HepG2 (cell line): ENCODE results near the gene CCND2. TPM values are rescaled to one million over a fixed set of nuclear protein-coding genes. Genes with fewer than 3 reads are reported as not detected.

Experiments used
- ATF4 ChIP-seq, 2 experiments: fragments of 450-650 bp in 1 of 2; sonication (generic) in 1 of 2; formaldehyde crosslinking; IDR thresholded peaks; 2 replicates each; pipeline versions ENCODE4 v1.5.0 to v1.8.0; 2020 to 2022; ENCODE audit warnings: mild to moderate bottlenecking in 1 of 2, missing genetic modification reagents in 1 of 2
- FOXO1 ChIP-seq: sonication (generic); formaldehyde crosslinking; IDR thresholded peaks from 2 replicates; pipeline ENCODE4 v1.4.0; 2020; ENCODE audit warnings: missing genetic modification reagents
- HDAC2 ChIP-seq: sonication (generic); formaldehyde crosslinking; IDR thresholded peaks from 2 replicates; pipeline ENCODE4 v1.4.0; 2020; ENCODE audit warnings: missing genetic modification reagents
- ISL2 ChIP-seq: sonication (generic); formaldehyde crosslinking; IDR thresholded peaks from 2 replicates; pipeline ENCODE4 v1.5.0; 2020; ENCODE audit warnings: missing genetic modification reagents
- KLF15 ChIP-seq: sonication (generic); formaldehyde crosslinking; IDR thresholded peaks from 2 replicates; pipeline ENCODE4 v1.8.1; 2023; ENCODE audit warnings: borderline replicate concordance, mild to moderate bottlenecking, inconsistent platforms, missing genetic modification reagents, mixed read lengths
- MED1 ChIP-seq: sonication (generic); formaldehyde crosslinking; IDR thresholded peaks from 2 replicates; pipeline ENCODE4 v1.4.0; 2020; ENCODE audit warnings: missing genetic modification reagents
- NFIC ChIP-seq: IDR thresholded peaks from 2 replicates; pipeline ENCODE4 v1.6.1; 2012; ENCODE audit warnings: mild to moderate bottlenecking, low read length, inconsistent platforms
- PRDM15 ChIP-seq: sonication (generic); formaldehyde crosslinking; IDR thresholded peaks from 2 replicates; pipeline ENCODE4 v1.4.0; 2020; ENCODE audit warnings: missing genetic modification reagents
- RNF219 ChIP-seq: sonication (generic); formaldehyde crosslinking; IDR thresholded peaks from 2 replicates; pipeline ENCODE4 v1.5.0; 2020; ENCODE audit warnings: mild to moderate bottlenecking, missing genetic modification reagents
- SP140L ChIP-seq: sonication (generic); formaldehyde crosslinking; IDR thresholded peaks from 2 replicates; pipeline ENCODE4 v1.4.0; 2020; ENCODE audit warnings: missing genetic modification reagents, borderline replicate concordance
- SRY ChIP-seq: sonication (generic); formaldehyde crosslinking; IDR thresholded peaks from 2 replicates; pipeline ENCODE4 v1.8.0; 2022; ENCODE audit warnings: mild to moderate bottlenecking, missing genetic modification reagents
- TCF12 ChIP-seq, 2 experiments: fragments of 450-650 bp in 1 of 2; sonication (generic) in 1 of 2; formaldehyde crosslinking in 1 of 2; IDR thresholded peaks; 2 replicates each; pipeline versions ENCODE4 v1.6.1 to v1.8.0; 2017 to 2022; ENCODE audit warnings: antibody characterized with exemption in 1 of 2, mild to moderate bottlenecking in 1 of 2, missing genetic modification reagents in 1 of 2, moderate library complexity in 1 of 2
- TEAD3 ChIP-seq: optimal IDR thresholded peaks from 2 replicates; pipeline ENCODE3; 2016; ENCODE audit warnings: borderline replicate concordance
- TOPORS ChIP-seq: sonication (generic); formaldehyde crosslinking; IDR thresholded peaks from 2 replicates; pipeline ENCODE4 v1.8.0; 2023; ENCODE audit warnings: mild to moderate bottlenecking, missing genetic modification reagents
- YEATS4 ChIP-seq: sonication (generic); formaldehyde crosslinking; IDR thresholded peaks from 2 replicates; pipeline ENCODE4 v1.4.0; 2020; ENCODE audit warnings: missing genetic modification reagents, borderline replicate concordance
- ZNF33B ChIP-seq: sonication (generic); formaldehyde crosslinking; IDR thresholded peaks from 2 replicates; pipeline ENCODE4 v1.5.1; 2020; ENCODE audit warnings: mild to moderate bottlenecking, missing genetic modification reagents
- ZNF543 ChIP-seq: sonication (generic); formaldehyde crosslinking; IDR thresholded peaks from 2 replicates; pipeline ENCODE4 v1.4.0; 2020; ENCODE audit warnings: mild to moderate bottlenecking, missing genetic modification reagents
- ZSCAN21 ChIP-seq: sonication (generic); formaldehyde crosslinking; IDR thresholded peaks from 2 replicates; pipeline ENCODE4 v1.8.0; 2022; ENCODE audit warnings: mild to moderate bottlenecking, missing genetic modification reagents, moderate library complexity, borderline replicate concordance
- ZSCAN30 ChIP-seq: sonication (generic); formaldehyde crosslinking; IDR thresholded peaks from 2 replicates; pipeline ENCODE4 v1.5.0; 2020; ENCODE audit warnings: mild to moderate bottlenecking, missing genetic modification reagents
- polyA plus RNA-seq, 8 experiments: library from polyadenylated mRNA; depleted of rRNA in 3 of 8; stranded (reverse) in 7 of 8; unstranded in 1 of 8; fragments of >200 nt; fragmentation: Illumina TruSeq in 4 of 8; extraction: Trizol in 4 of 8; gene quantifications; 2 replicates each; pipeline versions ENCODE4 v1.2.1 to v1.2.3, GENCODE V29; 2011 to 2016; ENCODE audit warnings: low read depth in 4 of 8, missing spikeins in 1 of 8, mixed read lengths in 1 of 8; ENCODE audit not compliant: insufficient read depth in 1 of 8
- total RNA-seq, 5 experiments: library from RNA; depleted of rRNA; stranded (reverse); fragments of >200 nt; fragmentation: Illumina TruSeq; extraction: Trizol; gene quantifications; 2 replicates each; pipeline ENCODE4 v1.2.3, GENCODE V29; 2016; ENCODE audit warnings: low read depth in 1 of 5

Gene CCND2
- total and polyA plus RNA-seq, 2 of the 13 experiments (the other 11 are each of a cell fraction or from before 2014, with no cell fraction given) = 0.61 to 1.4 TPM

GRCh38 chr12:4320853-4321701, 47.5 kb downstream of the CCND2 start, which contains the start of gene TIGAR (continued):
- TF ChIP-seq SP140L (CRISPR knock-in tag) (no peak), KLF15 (0 out of 2 replicates have a peak, but pooled peaks have one; percentile 69), MED1 (CRISPR knock-in tag) (peak; percentile 45), ATF4 (CRISPR knock-in tag; IDR thresholded peaks at IDR 0.05) (peak in 1 of 2 experiments; percentile 47; a peak in 2 of 4 replicates), TOPORS (CRISPR knock-in tag) (peak; percentile 66; the same call in 1 of the 2 replicates), NFIC (0 out of 2 replicates have a peak, but pooled peaks have one; percentile 10), ZNF33B (CRISPR knock-in tag) (peak; percentile 81; the same call in 1 of the 2 replicates), ZSCAN21 (CRISPR knock-in tag) (0 out of 2 replicates have a peak, but pooled peaks have one; percentile 35), HDAC2 (CRISPR knock-in tag) (peak; percentile 61), YEATS4 (CRISPR knock-in tag) (peak; percentile 81), SRY (CRISPR knock-in tag) (peak; percentile 27; the same call in 1 of the 2 replicates), FOXO1 (no peak), ZNF543 (CRISPR knock-in tag) (peak; percentile 87; the same call in 1 of the 2 replicates), ZSCAN30 (no peak), RNF219 (CRISPR knock-in tag) (no peak), TEAD3 (CRISPR knock-in tag) (peak; percentile 66), PRDM15 (no peak), ISL2 (CRISPR knock-in tag) (peak; percentile 45; the same call in 1 of the 2 replicates), TCF12 (IDR thresholded peaks at IDR 0.05) (no peak), TCF12 (CRISPR knock-in tag; IDR thresholded peaks at IDR 0.05) (0 out of 2 replicates have a peak, but pooled peaks have one; percentile 25)
